DMS 273 (cell line): ENCODE data around the gene YBX2.

Experiments used
- DNase-seq: peaks from one replicate; lab custom pipeline; 2025; ENCODE audit not compliant: unreplicated experiment; lab: John Stamatoyannopoulos, UW

YBX2 gene

GRCh38 chr17:7304179-7304578, 9.7 kb upstream of the YBX2 start:
- DNase-seq: no peak

GRCh38 chr17:7296189-7296861, 1.9 kb upstream of the YBX2 start:
- DNase-seq: peak; percentile 91

GRCh38 chr17:7295230-7296180, 1.1 kb upstream of the YBX2 start:
- DNase-seq: no peak

- DNase-seq: peak; percentile 41
Measured at GRCh38 chr17:7293816-7294613, 424 bp downstream of the YBX2 start.

GRCh38 chr17:7293159-7293558, 1.3 kb downstream of the YBX2 start:
- DNase-seq: peak; percentile 34

- DNase-seq: no peak
Measured at GRCh38 chr17:7292729-7293128, 1.7 kb downstream of the YBX2 start.

- no peak for DNase-seq
Measured at GRCh38 chr17:7292194-7292593, 2.2 kb downstream of the YBX2 start.

- no peak for DNase-seq
Measured at GRCh38 chr17:7290685-7291084, 3.8 kb downstream of the YBX2 start.

- no peak for DNase-seq
Measured at GRCh38 chr17:7290166-7290565, 4.3 kb downstream of the YBX2 start.

- no peak for DNase-seq
Measured at GRCh38 chr17:7289256-7290032, 5.0 kb downstream of the YBX2 start.

- DNase-seq: no peak
Measured at GRCh38 chr17:7285679-7286078, 8.8 kb downstream of the YBX2 start.

- DNase-seq: no peak
Measured at GRCh38 chr17:7284911-7285310, 9.5 kb downstream of the YBX2 start.

GRCh38 chr17:7283471-7284216, 10.8 kb downstream of the YBX2 start:
- no peak for DNase-seq

- peak; percentile 18 for DNase-seq
Measured at GRCh38 chr17:7282752-7283321, 11.6 kb downstream of the YBX2 start.

GRCh38 chr17:7281953-7282751, 12.3 kb downstream of the YBX2 start:
- no peak for DNase-seq

- peak; percentile 97 for DNase-seq
Measured at GRCh38 chr17:7281074-7281952, 13.1 kb downstream of the YBX2 start, which contains the start of gene SLC2A4. TSS of gene SLC2A4 (plus strand) at chr17:7281718. CDS start at chr17:7281935, 217 bp downstream.

- peak; percentile 93 for DNase-seq
Measured at GRCh38 chr17:7280519-7281073, 13.8 kb downstream of the YBX2 start.
